Osteoblast (primary cell): ENCODE data around the gene SLC22A12. TPM values are rescaled to one million over a fixed set of nuclear protein-coding genes. Genes with fewer than 3 reads are reported as not detected.
A peak's percentile ranks its signal among the peaks of the same experiment; 100 is the strongest.

Experiments
- DNase-seq: peaks from one replicate; pipeline ENCODE4 v3.0.0; 2011; ENCODE audit warnings: low spot score, mixed read lengths; ENCODE audit not compliant: insufficient read length; ENCODE audit errors: missing footprints
- H2AFZ ChIP-seq: 2 replicates; pipeline ENCODE4 v1.6.0; 2011; ENCODE audit warnings: mild to moderate bottlenecking, low read length
- H3K27ac ChIP-seq: 2 replicates; pipeline ENCODE4 v1.5.1; 2011; ENCODE audit warnings: mild to moderate bottlenecking, low read depth, low read length, moderate library complexity
- H3K27me3 ChIP-seq: 2 replicates; pipeline ENCODE4 v1.6.0; 2012; ENCODE audit warnings: mild to moderate bottlenecking, control low read depth, inconsistent platforms, low read length, moderate library complexity; ENCODE audit not compliant: insufficient read depth
- H3K36me3 ChIP-seq: 2 replicates; pipeline ENCODE4 v1.5.1; 2011; ENCODE audit warnings: mild to moderate bottlenecking, low read length, control low read depth, moderate library complexity; ENCODE audit not compliant: insufficient read depth
- H3K4me1 ChIP-seq: 2 replicates; pipeline ENCODE4 v1.5.1; 2011; ENCODE audit warnings: mild to moderate bottlenecking, low read length, control low read depth, moderate library complexity; ENCODE audit not compliant: insufficient read depth
- H3K4me2 ChIP-seq: 2 replicates; pipeline ENCODE4 v1.6.0; 2011; ENCODE audit warnings: mild to moderate bottlenecking, low read length; ENCODE audit not compliant: insufficient read depth
- H3K4me3 ChIP-seq: fragments of 200-600 bp; sonication (generic); 3 replicates; pipeline ENCODE4 v1.5.1; 2012; ENCODE audit warnings: mild to moderate bottlenecking, low read length, inconsistent platforms; ENCODE audit not compliant: insufficient read depth
- H3K79me2 ChIP-seq: 2 replicates; pipeline ENCODE4 v1.6.0; 2012; ENCODE audit warnings: mild to moderate bottlenecking, low read length, control low read depth, inconsistent platforms; ENCODE audit not compliant: insufficient read depth
- H3K9me3 ChIP-seq: 2 replicates; pipeline ENCODE4 v1.5.1; 2011; ENCODE audit warnings: low read depth, low read length, control low read depth
- H4K20me1 ChIP-seq: 2 replicates; pipeline ENCODE4 v1.6.0; 2012; ENCODE audit warnings: mild to moderate bottlenecking, low read length, control low read depth; ENCODE audit not compliant: insufficient read depth
- total RNA-seq: library from RNA; depleted of rRNA; stranded (reverse); fragments of >200 nt; gene quantifications from 2 replicates; pipeline ENCODE4 v1.2.3, GENCODE V29; 2012
- TF ChIP-seq, protein P1 (sequence below): IDR thresholded peaks from 2 replicates; pipeline ENCODE4 v1.5.1; 2011; ENCODE audit warnings: mild to moderate bottlenecking, low read depth, low read length, moderate library complexity; ENCODE audit errors: extremely low read depth

The SLC22A12 gene
- total RNA-seq, 1 donor: not detected

DNA sequence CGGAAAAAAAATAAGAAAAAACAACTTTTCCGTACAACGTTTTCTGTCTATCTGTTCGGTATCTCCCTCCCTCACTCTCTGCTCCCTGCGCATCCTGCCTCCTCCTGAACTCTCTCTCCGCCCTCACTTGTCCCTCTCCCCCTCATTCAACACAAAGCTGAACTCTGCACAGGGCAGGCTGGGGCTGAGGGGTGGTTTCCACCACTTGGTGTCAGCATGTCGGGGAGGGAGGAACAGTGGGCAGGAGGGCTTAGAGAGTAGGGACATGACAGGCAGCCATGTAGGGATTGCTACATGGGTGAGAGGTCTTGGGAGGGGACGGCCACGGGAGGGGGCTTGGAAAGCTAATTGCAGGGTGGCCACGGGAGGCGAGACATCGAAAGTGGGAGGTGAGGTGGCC lies 17.6 kb downstream of the SLC22A12 start:
- Histone ChIP-seq H3K27me3 (no peaks in the 10 kb centered on the region), H3K4me2 (peak overlapping the region; percentile 60), H3K27ac (no peak overlapping the region), H3K79me2 (no peaks in the 10 kb centered on the region), H4K20me1 (peaks cover 22% of the 10 kb centered on the region), H3K4me3 (peak overlapping the region; percentile 35), H3K36me3 (peaks cover 5% of the 10 kb centered on the region), H2AFZ (no peak overlapping the region), H3K4me1 (peaks cover 14% of the 10 kb centered on the region), H3K9me3 (no peaks in the 10 kb centered on the region)
- DNase-seq: peak; percentile 84
- TF ChIP-seq, protein P1, sequence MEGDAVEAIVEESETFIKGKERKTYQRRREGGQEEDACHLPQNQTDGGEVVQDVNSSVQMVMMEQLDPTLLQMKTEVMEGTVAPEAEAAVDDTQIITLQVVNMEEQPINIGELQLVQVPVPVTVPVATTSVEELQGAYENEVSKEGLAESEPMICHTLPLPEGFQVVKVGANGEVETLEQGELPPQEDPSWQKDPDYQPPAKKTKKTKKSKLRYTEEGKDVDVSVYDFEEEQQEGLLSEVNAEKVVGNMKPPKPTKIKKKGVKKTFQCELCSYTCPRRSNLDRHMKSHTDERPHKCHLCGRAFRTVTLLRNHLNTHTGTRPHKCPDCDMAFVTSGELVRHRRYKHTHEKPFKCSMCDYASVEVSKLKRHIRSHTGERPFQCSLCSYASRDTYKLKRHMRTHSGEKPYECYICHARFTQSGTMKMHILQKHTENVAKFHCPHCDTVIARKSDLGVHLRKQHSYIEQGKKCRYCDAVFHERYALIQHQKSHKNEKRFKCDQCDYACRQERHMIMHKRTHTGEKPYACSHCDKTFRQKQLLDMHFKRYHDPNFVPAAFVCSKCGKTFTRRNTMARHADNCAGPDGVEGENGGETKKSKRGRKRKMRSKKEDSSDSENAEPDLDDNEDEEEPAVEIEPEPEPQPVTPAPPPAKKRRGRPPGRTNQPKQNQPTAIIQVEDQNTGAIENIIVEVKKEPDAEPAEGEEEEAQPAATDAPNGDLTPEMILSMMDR: no peak

DNA sequence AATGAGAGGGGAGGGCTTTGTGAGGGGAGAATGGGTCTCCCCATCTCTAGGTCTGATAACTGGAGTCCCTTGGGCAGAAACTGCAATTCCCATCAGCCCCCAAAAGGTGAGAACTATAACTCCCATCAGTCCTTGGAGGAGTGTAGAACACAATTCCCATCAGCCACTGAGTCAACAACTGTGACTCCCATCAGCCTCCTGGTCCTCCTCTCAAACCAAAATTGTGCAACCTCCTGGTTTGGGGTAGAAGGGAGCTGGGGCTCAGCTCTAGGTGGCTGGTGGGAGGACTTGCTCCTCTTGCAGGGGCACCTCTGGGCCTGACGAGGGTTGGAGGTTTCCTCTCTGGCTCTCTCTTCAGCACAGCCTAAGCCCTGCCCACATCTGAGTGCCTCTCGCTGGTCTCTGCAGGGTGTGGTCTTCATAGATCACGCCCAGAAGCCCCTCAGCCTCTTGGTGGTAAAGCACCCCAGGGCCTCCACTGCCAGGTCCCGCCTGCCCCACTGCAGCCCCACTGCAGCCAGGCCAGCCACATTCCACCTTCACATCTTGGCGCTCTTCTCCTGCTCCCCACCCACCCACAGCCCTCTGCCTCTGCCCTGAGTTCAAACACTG lies 18.5 kb downstream of the SLC22A12 start:
- peak; percentile 65 for DNase-seq
- H3K9me3 ChIP-seq: no peaks in the 10 kb centered on the region
- H2AFZ ChIP-seq: no peak overlapping the region
- H3K4me2 ChIP-seq: no peak overlapping the region
- no peaks in the 10 kb centered on the region for H3K79me2 ChIP-seq
- no peak overlapping the region for H3K4me3 ChIP-seq
- TF ChIP-seq, protein P1: no peak
- H3K36me3 ChIP-seq: peaks cover 5% of the 10 kb centered on the region
- peaks cover 14% of the 10 kb centered on the region for H3K4me1 ChIP-seq
- peaks cover 22% of the 10 kb centered on the region for H4K20me1 ChIP-seq
- no peaks in the 10 kb centered on the region for H3K27me3 ChIP-seq
- no peak overlapping the region for H3K27ac ChIP-seq

DNA sequence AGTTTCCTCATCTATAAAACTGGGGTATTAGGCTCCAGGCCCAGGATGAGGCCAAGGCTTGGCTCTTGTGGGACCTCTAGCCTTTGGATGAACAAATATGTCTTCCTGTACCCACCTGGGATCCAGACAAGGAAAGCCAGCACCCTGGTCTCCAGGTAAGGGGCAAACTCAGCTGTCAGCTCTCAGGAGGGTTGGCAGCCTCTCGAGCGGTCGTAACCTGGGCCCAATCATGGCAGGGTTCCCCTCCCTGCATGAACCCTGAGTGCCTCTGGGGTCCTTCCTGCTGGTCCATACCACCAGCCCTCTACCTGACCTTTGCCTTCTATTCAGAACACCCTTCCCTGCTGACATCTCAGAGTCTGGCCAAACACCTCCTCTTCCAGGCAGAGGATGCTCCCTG lies 19.6 kb downstream of the SLC22A12 start:
- H3K4me3 ChIP-seq: no peak overlapping the region
- TF ChIP-seq, protein P1: no peak
- H3K4me2 ChIP-seq: no peak overlapping the region
- peaks cover 22% of the 10 kb centered on the region for H4K20me1 ChIP-seq
- H3K9me3 ChIP-seq: no peaks in the 10 kb centered on the region
- DNase-seq: no peak
- H3K27ac ChIP-seq: no peak overlapping the region
- peaks cover 14% of the 10 kb centered on the region for H3K4me1 ChIP-seq
- no peaks in the 10 kb centered on the region for H3K27me3 ChIP-seq
- H3K79me2 ChIP-seq: no peaks in the 10 kb centered on the region
- no peak overlapping the region for H2AFZ ChIP-seq
- peaks cover 14% of the 10 kb centered on the region for H3K36me3 ChIP-seq

DNA sequence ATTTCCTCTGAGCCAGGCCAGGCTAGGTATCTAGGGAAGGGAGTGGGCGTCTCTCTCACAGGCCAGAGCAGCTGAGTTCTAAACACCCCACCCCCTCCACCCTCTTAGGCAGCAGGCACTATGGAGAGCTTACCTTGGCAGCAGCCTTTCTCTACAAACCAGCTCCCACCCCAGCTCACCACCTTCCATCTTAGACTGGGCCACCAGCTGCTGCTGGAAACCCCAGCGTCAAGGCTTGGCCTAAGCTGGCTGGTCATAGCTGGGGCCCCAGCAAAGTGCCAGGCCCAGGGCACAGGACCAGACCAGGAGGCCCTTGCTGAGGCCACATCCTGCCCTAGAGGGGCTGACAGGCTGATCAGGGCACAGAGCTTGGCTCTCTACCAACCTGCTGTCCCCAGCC lies 20.2 kb downstream of the SLC22A12 start:
- Histone ChIP-seq H3K4me1 (peaks cover 11% of the 10 kb centered on the region), H4K20me1 (peaks cover 23% of the 10 kb centered on the region), H3K36me3 (peaks cover 19% of the 10 kb centered on the region), H3K4me2 (no peak overlapping the region), H3K4me3 (no peak overlapping the region), H3K27me3 (no peaks in the 10 kb centered on the region), H3K79me2 (no peaks in the 10 kb centered on the region), H2AFZ (no peak overlapping the region), H3K9me3 (no peaks in the 10 kb centered on the region), H3K27ac (no peak overlapping the region)
- DNase-seq: no peak
- TF ChIP-seq, protein P1: no peak
